Measurements from ENCODE around the gene ACTL6B. TPM values are rescaled to one million over a fixed set of nuclear protein-coding genes. Genes with fewer than 3 reads are reported as not detected.

The ACTL6B gene
- total and polyA plus RNA-seq, 9 of the 15 experiments (the other 6 are each of a cell fraction or from before 2014, with no cell fraction given), result not detected

DNA sequence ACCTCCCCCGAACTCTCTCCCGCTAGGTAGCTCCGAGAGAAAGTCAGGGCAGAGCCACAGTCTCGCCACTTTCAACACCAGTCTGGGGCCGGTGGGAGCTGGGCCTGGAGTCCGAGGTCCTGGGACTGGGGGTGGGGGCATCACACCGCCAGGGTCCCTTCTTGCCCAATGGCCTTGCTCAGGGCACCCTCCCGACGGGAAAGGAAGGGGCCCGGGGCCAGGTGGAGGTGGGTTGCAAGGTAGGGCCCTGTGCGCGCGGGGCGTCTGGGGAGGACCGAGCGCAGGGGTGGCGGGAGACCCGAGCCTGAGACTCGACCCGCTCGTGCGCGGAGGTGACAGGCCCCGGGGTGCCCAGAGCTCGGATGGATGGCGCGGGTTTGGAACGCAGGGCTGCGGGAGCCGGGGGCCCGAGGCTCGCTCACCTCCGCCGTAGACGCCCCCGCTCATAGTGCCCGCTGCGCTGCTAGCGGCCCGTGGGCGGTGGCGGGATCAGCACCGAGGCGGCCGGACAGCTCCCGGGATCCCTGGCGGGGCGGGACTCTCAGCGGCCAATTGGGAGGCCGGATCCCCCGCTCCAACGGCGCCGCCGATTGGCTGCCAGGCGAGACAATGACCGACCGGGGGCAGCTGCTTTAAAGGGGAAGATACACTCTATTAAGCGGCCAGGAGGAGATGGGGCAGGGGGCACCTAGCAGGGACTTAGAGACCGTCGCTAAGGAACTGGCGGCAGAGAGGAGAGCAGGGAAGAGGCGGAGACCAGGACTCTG, at the start of gene ACTL6B (continued):
- TF ChIP-seq, protein P1, sequence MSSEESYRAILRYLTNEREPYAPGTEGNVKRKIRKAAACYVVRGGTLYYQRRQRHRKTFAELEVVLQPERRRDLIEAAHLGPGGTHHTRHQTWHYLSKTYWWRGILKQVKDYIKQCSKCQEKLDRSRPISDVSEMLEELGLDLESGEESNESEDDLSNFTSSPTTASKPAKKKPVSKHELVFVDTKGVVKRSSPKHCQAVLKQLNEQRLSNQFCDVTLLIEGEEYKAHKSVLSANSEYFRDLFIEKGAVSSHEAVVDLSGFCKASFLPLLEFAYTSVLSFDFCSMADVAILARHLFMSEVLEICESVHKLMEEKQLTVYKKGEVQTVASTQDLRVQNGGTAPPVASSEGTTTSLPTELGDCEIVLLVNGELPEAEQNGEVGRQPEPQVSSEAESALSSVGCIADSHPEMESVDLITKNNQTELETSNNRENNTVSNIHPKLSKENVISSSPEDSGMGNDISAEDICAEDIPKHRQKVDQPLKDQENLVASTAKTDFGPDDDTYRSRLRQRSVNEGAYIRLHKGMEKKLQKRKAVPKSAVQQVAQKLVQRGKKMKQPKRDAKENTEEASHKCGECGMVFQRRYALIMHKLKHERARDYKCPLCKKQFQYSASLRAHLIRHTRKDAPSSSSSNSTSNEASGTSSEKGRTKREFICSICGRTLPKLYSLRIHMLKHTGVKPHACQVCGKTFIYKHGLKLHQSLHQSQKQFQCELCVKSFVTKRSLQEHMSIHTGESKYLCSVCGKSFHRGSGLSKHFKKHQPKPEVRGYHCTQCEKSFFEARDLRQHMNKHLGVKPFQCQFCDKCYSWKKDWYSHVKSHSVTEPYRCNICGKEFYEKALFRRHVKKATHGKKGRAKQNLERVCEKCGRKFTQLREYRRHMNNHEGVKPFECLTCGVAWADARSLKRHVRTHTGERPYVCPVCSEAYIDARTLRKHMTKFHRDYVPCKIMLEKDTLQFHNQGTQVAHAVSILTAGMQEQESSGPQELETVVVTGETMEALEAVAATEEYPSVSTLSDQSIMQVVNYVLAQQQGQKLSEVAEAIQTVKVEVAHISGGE (CRISPR knock-in tag; IDR thresholded peaks at IDR 0.05), result peak in 1 of 3 experiments; percentile 56; a peak in 1 of 6 replicates
- TF ChIP-seq EZH2 (IDR thresholded peaks at IDR 0.05; ENCODE audit: borderline replicate concordance, low read depth, low read length) (no peak), HNRNPK (IDR thresholded peaks at IDR 0.05; ENCODE audit: low read depth, low read length, poor library complexity, severe bottlenecking) (no peak), ZNF780A (CRISPR knock-in tag; IDR thresholded peaks at IDR 0.05) (no peak), WHSC1 (IDR thresholded peaks at IDR 0.05; ENCODE audit: low read length) (no peak), MTF1 (CRISPR knock-in tag; IDR thresholded peaks at IDR 0.05; ENCODE audit: borderline replicate concordance) (no peak), NRF1 (conservative IDR thresholded peaks at IDR 0.05 in 1 of 2, IDR thresholded peaks at IDR 0.05 in 1 of 2) (no peak), C11orf30 (IDR thresholded peaks at IDR 0.05; ENCODE audit: low read depth) (no peak), PHTF2 (CRISPR knock-in tag; IDR thresholded peaks at IDR 0.05) (no peak), SMAD2 (IDR thresholded peaks at IDR 0.05; ENCODE audit: low read depth, low read length) (no peak), TAF1 (IDR thresholded peaks at IDR 0.05; ENCODE audit: control insufficient read depth, extremely low read depth, insufficient read depth, low read length, severe bottlenecking) (no peak), TRIM28 (IDR thresholded peaks at IDR 0.05) (no peak), LCOR (CRISPR knock-in tag; IDR thresholded peaks at IDR 0.05) (peak; percentile 98), BRD4 (IDR thresholded peaks at IDR 0.05) (no peak), LARP7 (IDR thresholded peaks at IDR 0.05) (no peak), HDAC1 (IDR thresholded peaks at IDR 0.05) (peak in 1 of 2 experiments; percentile 74; a peak in 1 of 4 replicates), RBM22 (IDR thresholded peaks at IDR 0.05; ENCODE audit: low read depth, low read length, poor library complexity, severe bottlenecking) (no peak)
- TF ChIP-seq, protein P2, sequence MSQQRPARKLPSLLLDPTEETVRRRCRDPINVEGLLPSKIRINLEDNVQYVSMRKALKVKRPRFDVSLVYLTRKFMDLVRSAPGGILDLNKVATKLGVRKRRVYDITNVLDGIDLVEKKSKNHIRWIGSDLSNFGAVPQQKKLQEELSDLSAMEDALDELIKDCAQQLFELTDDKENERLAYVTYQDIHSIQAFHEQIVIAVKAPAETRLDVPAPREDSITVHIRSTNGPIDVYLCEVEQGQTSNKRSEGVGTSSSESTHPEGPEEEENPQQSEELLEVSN (IDR thresholded peaks at IDR 0.05; ENCODE audit: borderline replicate concordance in 1 of 2, extremely low read depth in 1 of 2, insufficient read depth in 1 of 2, insufficient read length in 1 of 2, low read depth in 1 of 2, low read length in 1 of 2, poor library complexity in 1 of 2, severe bottlenecking in 1 of 2), result peak in 1 of 2 experiments; percentile 53
- TF ChIP-seq, protein P3, sequence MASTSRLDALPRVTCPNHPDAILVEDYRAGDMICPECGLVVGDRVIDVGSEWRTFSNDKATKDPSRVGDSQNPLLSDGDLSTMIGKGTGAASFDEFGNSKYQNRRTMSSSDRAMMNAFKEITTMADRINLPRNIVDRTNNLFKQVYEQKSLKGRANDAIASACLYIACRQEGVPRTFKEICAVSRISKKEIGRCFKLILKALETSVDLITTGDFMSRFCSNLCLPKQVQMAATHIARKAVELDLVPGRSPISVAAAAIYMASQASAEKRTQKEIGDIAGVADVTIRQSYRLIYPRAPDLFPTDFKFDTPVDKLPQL (IDR thresholded peaks at IDR 0.05; ENCODE audit: extremely low read depth, insufficient read length), result no peak
- TF ChIP-seq, protein P4, sequence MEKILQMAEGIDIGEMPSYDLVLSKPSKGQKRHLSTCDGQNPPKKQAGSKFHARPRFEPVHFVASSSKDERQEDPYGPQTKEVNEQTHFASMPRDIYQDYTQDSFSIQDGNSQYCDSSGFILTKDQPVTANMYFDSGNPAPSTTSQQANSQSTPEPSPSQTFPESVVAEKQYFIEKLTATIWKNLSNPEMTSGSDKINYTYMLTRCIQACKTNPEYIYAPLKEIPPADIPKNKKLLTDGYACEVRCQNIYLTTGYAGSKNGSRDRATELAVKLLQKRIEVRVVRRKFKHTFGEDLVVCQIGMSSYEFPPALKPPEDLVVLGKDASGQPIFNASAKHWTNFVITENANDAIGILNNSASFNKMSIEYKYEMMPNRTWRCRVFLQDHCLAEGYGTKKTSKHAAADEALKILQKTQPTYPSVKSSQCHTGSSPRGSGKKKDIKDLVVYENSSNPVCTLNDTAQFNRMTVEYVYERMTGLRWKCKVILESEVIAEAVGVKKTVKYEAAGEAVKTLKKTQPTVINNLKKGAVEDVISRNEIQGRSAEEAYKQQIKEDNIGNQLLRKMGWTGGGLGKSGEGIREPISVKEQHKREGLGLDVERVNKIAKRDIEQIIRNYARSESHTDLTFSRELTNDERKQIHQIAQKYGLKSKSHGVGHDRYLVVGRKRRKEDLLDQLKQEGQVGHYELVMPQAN (IDR thresholded peaks at IDR 0.05; ENCODE audit: borderline replicate concordance), result no peak

All from K562 (cell line).